Vagina (tissue), 2 donors: Measurements from ENCODE around the gene MSMB.
"Not testable (repeated sequence)": the region's sequence is repeated elsewhere in the genome, so short reads cannot be mapped to it uniquely, and the experiment has no call there.

Experiments
- POLR2A ChIP-seq, 2 donors: fragments of 450-650 bp; IDR thresholded peaks; one replicate each; pipeline ENCODE4 v1.6.1; 2017; ENCODE audit warnings: antibody characterized with exemption in 2 of 2, mild to moderate bottlenecking in 2 of 2, moderate library complexity in 2 of 2
- TF ChIP-seq, protein P1 (sequence below), 3 experiments: fragments of 450-650 bp in 2 of 3; fragments of 200-600 bp in 1 of 3; sonication (generic) in 1 of 3; IDR thresholded peaks; one replicate each; pipeline ENCODE4 v1.5.1; 2017 to 2019; ENCODE audit warnings: antibody characterized with exemption in 3 of 3, mild to moderate bottlenecking in 2 of 3, moderate library complexity in 2 of 3

- TF ChIP-seq, protein P1, sequence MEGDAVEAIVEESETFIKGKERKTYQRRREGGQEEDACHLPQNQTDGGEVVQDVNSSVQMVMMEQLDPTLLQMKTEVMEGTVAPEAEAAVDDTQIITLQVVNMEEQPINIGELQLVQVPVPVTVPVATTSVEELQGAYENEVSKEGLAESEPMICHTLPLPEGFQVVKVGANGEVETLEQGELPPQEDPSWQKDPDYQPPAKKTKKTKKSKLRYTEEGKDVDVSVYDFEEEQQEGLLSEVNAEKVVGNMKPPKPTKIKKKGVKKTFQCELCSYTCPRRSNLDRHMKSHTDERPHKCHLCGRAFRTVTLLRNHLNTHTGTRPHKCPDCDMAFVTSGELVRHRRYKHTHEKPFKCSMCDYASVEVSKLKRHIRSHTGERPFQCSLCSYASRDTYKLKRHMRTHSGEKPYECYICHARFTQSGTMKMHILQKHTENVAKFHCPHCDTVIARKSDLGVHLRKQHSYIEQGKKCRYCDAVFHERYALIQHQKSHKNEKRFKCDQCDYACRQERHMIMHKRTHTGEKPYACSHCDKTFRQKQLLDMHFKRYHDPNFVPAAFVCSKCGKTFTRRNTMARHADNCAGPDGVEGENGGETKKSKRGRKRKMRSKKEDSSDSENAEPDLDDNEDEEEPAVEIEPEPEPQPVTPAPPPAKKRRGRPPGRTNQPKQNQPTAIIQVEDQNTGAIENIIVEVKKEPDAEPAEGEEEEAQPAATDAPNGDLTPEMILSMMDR (IDR thresholded peaks at IDR 0.05), result not testable (repeated sequence)
- not testable (repeated sequence) for TF ChIP-seq POLR2A (IDR thresholded peaks at IDR 0.05)
These were observed 62.4 kb downstream of the MSMB start for GRCh38 chr10:45983538-45984186.
